ENCODE measurements around the gene CLEC1A.

The CLEC1A gene

GRCh38 chr12:10052193-10052913, 46.4 kb downstream of the CLEC1A start:
- in situ Hi-C loops (cut with HindIII; ENCODE audit: low sequenced_read_pairs): no loop called here

GRCh38 chr12:10048526-10048925, 50.3 kb downstream of the CLEC1A start:
- in situ Hi-C loops (cut with HindIII; ENCODE audit: low sequenced_read_pairs): no loop called here

DNA sequence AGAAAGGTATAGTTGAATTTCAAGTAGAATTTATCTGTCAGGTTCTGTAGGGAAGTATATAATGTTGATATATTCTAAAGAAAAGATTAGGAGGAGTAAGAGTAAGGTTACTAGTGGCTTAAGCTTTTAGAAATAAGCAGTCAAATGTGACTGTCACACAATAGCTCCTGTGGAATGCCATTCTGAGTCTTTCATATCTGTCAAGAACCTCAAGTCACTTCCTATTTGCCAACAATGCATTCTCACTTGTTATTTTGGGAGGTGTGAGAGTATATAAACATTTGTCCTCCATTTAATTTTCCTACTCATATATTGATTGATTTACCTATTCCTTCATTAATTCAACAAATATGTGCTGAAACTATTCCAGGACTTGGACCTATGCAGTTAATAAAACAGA, 56.6 kb downstream of the CLEC1A start:
- in situ Hi-C loops (cut with HindIII; ENCODE audit: low sequenced_read_pairs): no loop called here

DNA sequence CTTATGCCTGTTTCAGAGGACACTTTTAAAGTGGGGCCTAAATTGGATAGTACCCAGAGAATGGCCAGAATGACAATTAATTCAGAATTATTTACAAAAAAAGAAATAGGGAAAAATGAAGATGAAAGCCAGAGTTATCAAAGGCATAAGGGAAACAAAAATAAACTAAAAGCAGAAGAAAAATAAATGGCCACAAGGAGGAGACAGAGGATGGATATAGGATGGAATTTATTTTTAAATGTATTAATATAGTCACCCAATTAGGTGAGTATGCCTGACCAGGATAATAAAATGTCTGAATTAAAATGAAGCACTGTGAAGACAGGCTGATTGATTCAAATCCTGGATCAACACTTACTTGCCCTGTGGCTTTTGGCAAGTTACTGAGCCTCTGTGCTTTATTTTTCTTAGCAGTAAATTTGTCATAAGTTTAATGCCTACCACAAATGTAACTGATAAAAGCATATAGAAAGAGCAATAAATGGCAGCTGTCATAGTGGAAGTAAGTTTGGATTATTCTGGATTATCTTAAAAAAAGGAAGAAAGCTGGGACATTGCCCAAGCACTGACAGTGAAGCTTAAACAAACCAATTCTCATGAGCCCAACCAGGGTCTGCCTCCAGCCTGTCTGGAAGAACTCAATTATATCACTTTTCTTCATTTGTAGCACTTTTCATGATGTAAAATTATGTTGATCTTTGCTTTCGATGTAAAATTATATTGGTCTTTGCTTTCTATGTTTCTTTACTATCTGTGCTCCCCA, 64.8 kb downstream of the CLEC1A start:
- in situ Hi-C loops (cut with HindIII; ENCODE audit: low sequenced_read_pairs): no loop called here

DNA sequence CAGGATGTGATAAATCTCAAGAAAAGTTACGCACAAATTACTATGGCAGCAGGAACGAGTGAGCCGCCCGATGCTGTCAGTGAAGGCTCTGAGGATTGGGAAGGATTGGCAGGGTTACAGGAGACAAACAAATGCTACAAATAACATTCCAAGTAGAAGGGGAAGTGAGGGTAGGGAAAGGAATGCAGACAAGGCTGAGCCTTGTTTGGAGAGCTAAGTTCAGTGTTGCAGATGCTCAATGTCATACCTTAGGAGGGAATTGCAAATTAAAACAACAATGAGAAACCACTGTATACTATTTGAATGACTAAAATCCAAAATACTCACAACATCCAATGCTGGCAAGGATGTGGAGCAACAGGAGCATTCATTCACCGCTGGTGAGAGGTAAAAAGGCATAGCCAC, 67.0 kb downstream of the CLEC1A start:
- in situ Hi-C loops (cut with HindIII; ENCODE audit: low sequenced_read_pairs): no loop called here

- in situ Hi-C loops (cut with HindIII; ENCODE audit: low sequenced_read_pairs): no loop called here
These were observed 67.5 kb downstream of the CLEC1A start for GRCh38 chr12:10031321-10031720.

DNA sequence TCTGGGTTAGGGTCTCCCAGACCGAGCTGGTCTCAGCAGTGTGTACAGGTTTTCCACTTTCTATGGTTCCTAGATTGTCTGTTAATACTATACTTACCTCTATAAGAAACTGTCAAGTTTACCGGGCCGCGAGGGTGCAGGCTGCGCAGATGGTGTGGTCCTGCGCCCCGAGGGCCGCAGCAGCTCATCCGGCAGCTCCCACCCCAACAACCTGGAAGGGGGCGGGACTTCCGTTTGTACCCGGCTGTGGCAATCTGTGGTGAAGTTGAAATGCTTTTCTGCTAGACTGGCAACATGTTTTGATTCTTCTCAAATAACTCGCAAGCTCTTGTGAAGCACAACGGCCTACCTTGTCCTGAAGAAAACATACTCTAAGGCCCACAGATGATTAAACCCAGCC, 68.3 kb downstream of the CLEC1A start, which contains the start of gene CLEC9A:
Gene CLEC9A (plus strand): TSS at position 237 of the 400 bp plus-strand sequence. CDS start 22,006 bp downstream, outside the sequence.
- in situ Hi-C loops (cut with HindIII; ENCODE audit: low sequenced_read_pairs): no loop called here

- in situ Hi-C loops (cut with HindIII; ENCODE audit: low sequenced_read_pairs): loop anchor here (5.0 kb wide), 1 partner anchor 130 kb away; no protein-coding TSS in a partner anchor
These were observed 71.1 kb downstream of the CLEC1A start for GRCh38 chr12:10027721-10028120.

DNA sequence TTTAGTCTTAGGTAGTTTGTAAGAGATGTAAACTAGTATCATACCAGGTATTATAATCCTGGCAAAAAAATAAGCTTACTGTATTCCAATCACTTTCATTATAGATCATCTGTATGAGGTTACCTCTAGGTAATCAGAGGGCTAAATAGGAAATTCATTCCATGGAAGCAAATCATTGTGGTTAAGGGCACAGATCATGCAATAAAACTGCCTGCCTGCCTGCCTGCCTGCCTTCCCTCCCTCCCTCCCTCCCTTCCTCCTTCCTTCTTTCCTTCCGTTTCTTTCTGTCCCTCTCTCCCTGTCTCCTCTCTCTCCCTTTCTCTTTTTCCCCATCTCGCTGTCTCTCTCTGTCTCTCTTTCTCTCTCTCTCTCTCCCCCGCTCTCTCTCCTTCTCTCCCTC, 71.5 kb downstream of the CLEC1A start:
- in situ Hi-C loops (cut with HindIII; ENCODE audit: low sequenced_read_pairs): loop anchor here (5.0 kb wide), 1 partner anchor 130 kb away; no protein-coding TSS in a partner anchor

- in situ Hi-C loops (cut with HindIII; ENCODE audit: low sequenced_read_pairs): loop anchor here (5.0 kb wide), 1 partner anchor 131 kb away; no protein-coding TSS in a partner anchor
These were observed 72.1 kb downstream of the CLEC1A start for GRCh38 chr12:10026666-10027065.

GRCh38 chr12:10025236-10025635, 73.5 kb downstream of the CLEC1A start:
- in situ Hi-C loops (cut with HindIII; ENCODE audit: low sequenced_read_pairs): loop anchor here (5.0 kb wide), 1 partner anchor 132 kb away; no protein-coding TSS in a partner anchor

DNA sequence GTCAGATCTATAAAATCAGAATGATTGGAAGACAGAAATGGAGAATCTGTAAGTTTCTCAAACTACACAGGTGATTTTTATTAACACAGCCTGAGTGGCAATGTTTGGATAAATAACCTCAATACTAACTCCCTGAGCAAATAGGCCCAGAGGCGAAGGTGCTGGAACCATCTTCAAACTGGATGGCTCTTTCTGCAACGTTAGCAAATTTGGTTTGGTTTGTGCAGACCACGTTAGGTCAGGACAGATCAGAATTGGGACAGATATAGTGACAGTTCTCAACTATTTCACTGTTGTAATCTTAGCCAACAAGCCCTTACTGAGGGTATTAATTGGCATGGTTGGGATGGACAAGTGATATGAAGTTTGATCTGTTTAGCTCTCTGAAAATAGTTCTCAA, 77.4 kb downstream of the CLEC1A start:
- in situ Hi-C loops (cut with HindIII; ENCODE audit: low sequenced_read_pairs): no loop called here
